H4 (cell line): ENCODE measurements around the gene CCPG1. TPM values are rescaled to one million over a fixed set of nuclear protein-coding genes. Genes with fewer than 3 reads are reported as not detected.

Experiments used
- DNase-seq: peaks from one replicate; pipeline ENCODE4 v3.0.0-alpha.2; 2015; ENCODE audit warnings: low spot score
- total RNA-seq: library from RNA; depleted of rRNA; stranded (reverse); fragments of >200 nt; shearing (Covaris generic); gene quantifications from 2 replicates; pipeline ENCODE4 v1.2.3, GENCODE V29; 2014; rRNA removed

Gene CCPG1
- total RNA-seq, 1 experiment from 2014 or later = 90.7 TPM

- DNase-seq = peak; percentile 7
Observed at GRCh38 chr15:55319537-55320237, 88.5 kb downstream of the CCPG1 start.

GRCh38 chr15:55318588-55319494 lies 89.3 kb downstream of the CCPG1 start, which contains the start of the genes PIGB and PIGBOS1:
Gene PIGB (plus strand): TSS chr15:55319222. CDS start chr15:55319251, 29 bp downstream.
Gene PIGBOS1 (minus strand): TSS chr15:55319123. CDS start chr15:55317792, 1,331 bp downstream.
- peak; percentile 90 for DNase-seq

Other genes starting within 250 kb of the CCPG1 start
- gene RSL24D1, start 211.4 kb downstream of the CCPG1 start, total RNA-seq = 125 and 145 TPM in 2 replicates
- gene RAB27A, start 118.5 kb downstream of the CCPG1 start, total RNA-seq = 9.6 and 15.9 TPM in 2 replicates
- gene PIGBOS1, start 89.2 kb downstream of the CCPG1 start, total RNA-seq = 12.9 and 15.8 TPM in 2 replicates
- 23.7 and 26.2 TPM in 2 replicates for gene PIGB, start 89.1 kb downstream of the CCPG1 start, total RNA-seq
- gene PIERCE2, start 136 bp upstream of the CCPG1 start, total RNA-seq = 1.3 and 6.5 TPM in 2 replicates
- 1.3 and 2.6 TPM in 2 replicates for gene DNAAF4, start 99.9 kb upstream of the CCPG1 start, total RNA-seq
- gene PYGO1, start 180.0 kb upstream of the CCPG1 start, total RNA-seq = 7.2 and 7.8 TPM in 2 replicates